ENCODE results near the gene TOM1L1. TPM values are rescaled to one million over a fixed set of nuclear protein-coding genes. Genes with fewer than 3 reads are reported as not detected.

Gene TOM1L1
- total and polyA plus RNA-seq, 2 donors from 2014 or later = 57.7 to 85.7 TPM

DNA sequence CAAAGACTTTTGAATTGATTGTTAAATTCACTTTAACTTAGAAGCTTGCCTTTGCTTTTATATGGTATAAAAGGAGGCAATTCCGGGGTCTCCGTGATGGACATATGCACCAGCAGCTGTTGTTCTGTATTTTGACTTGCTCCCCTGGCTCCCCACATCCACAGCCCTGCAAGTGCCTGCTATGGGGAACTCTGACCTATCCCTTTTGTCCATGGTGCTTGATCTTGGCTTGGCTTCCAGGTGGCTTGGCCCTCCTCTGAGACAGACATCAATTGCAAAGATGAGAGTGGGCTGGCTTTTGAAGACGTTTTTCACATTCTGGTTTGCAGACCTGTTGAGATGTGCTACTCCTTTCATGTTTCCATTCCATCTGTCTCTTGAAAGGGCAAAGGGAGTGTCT lies 26.9 kb downstream of the TOM1L1 start:
- H3K4me1 ChIP-seq (ENCODE audit: control insufficient read depth in 2 of 3, insufficient read depth in 2 of 3, low read depth in 1 of 3, low read length in 3 of 3) = no peaks in the 10 kb centered on the region
- no peak overlapping the region for H3K4me3 ChIP-seq (ENCODE audit: low read length in 3 of 3)
- TF ChIP-seq, protein P1, sequence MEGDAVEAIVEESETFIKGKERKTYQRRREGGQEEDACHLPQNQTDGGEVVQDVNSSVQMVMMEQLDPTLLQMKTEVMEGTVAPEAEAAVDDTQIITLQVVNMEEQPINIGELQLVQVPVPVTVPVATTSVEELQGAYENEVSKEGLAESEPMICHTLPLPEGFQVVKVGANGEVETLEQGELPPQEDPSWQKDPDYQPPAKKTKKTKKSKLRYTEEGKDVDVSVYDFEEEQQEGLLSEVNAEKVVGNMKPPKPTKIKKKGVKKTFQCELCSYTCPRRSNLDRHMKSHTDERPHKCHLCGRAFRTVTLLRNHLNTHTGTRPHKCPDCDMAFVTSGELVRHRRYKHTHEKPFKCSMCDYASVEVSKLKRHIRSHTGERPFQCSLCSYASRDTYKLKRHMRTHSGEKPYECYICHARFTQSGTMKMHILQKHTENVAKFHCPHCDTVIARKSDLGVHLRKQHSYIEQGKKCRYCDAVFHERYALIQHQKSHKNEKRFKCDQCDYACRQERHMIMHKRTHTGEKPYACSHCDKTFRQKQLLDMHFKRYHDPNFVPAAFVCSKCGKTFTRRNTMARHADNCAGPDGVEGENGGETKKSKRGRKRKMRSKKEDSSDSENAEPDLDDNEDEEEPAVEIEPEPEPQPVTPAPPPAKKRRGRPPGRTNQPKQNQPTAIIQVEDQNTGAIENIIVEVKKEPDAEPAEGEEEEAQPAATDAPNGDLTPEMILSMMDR (IDR thresholded peaks at IDR 0.05; ENCODE audit: borderline replicate concordance, extremely low read depth, insufficient read depth) = no peak
- intact Hi-C loops (cut with DNase I) = no loop called here
- no peaks in the 10 kb centered on the region for H3K9me3 ChIP-seq (ENCODE audit: control insufficient read depth in 2 of 3, insufficient read depth in 1 of 3, low read length in 3 of 3)
- peaks cover 3 to 31% (median 11%) of the 10 kb centered on the region in 3 donors for H3K36me3 ChIP-seq (ENCODE audit: control insufficient read depth in 2 of 3, insufficient read depth in 3 of 3, low read length in 3 of 3)
- no peak overlapping the region for H3K27ac ChIP-seq (ENCODE audit: low read depth in 2 of 2, low read length in 2 of 2)
- DNase-seq (no peak), FAIRE-seq (no peak)
- no peaks in the 10 kb centered on the region for H3K27me3 ChIP-seq (ENCODE audit: control insufficient read depth, insufficient read depth, low read length)
- no peak overlapping the region for H3K9ac ChIP-seq (ENCODE audit: low read length in 3 of 3)

DNA sequence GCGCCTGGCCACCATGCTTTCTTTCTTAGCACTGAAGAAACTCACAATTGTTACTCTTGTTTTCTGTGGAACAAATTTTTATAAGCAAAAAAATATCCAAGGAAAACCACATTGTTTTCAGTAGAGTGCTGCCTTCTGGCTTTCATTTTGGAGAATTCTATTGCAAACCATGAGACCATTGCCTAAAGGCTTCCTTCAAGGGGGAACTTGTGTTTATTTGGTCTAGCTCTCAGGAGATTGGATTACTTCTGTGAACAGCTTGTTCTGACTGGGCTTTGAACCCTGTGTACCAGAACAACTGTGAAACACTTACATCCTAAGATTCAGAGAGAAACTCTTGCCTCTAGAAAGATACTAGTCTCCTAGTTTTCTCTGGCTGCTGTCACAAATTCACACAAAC lies 32.1 kb downstream of the TOM1L1 start:
- H3K36me3 ChIP-seq (ENCODE audit: control insufficient read depth in 2 of 3, insufficient read depth in 3 of 3, low read length in 3 of 3) = peaks cover 3 to 37% (median 22%) of the 10 kb centered on the region in 3 donors
- TF ChIP-seq, protein P1 (IDR thresholded peaks at IDR 0.05; ENCODE audit: borderline replicate concordance, extremely low read depth, insufficient read depth) = no peak
- H3K4me1 ChIP-seq (ENCODE audit: control insufficient read depth in 2 of 3, insufficient read depth in 2 of 3, low read depth in 1 of 3, low read length in 3 of 3) = no peaks in the 10 kb centered on the region
- no peak overlapping the region for H3K4me3 ChIP-seq (ENCODE audit: low read length in 3 of 3)
- no peak overlapping the region for H3K9ac ChIP-seq (ENCODE audit: low read length in 3 of 3)
- no peaks in the 10 kb centered on the region for H3K27me3 ChIP-seq (ENCODE audit: control insufficient read depth, insufficient read depth, low read length)
- no peaks in the 10 kb centered on the region for H3K9me3 ChIP-seq (ENCODE audit: control insufficient read depth in 2 of 3, insufficient read depth in 1 of 3, low read length in 3 of 3)
- no peak overlapping the region for H3K27ac ChIP-seq (ENCODE audit: low read depth in 2 of 2, low read length in 2 of 2)
- FAIRE-seq (no peak), DNase-seq (no peak)
- intact Hi-C loops (cut with DNase I) = no loop called here

DNA sequence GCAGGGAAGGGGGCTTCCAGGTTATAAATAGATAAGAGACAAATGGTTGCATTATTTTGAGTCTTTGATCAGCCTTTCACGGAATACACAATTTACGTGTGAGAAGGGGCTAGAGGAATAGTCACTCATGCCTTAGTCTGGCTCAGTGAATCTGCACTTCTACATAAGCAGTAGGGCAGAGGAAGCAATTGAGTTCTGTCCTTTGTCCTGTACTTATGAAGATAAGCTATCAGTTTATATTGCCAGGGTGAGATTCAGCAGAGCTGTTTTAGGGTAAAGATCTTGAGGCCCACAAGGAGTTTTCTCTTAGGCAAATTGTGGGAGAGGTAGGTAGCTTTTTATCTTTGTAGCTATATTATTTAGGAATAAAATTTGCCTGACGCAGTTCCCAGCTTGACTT lies 33.3 kb downstream of the TOM1L1 start:
- Histone ChIP-seq H3K4me1 (ENCODE audit: control insufficient read depth in 2 of 3, insufficient read depth in 2 of 3, low read depth in 1 of 3, low read length in 3 of 3) (no peaks in the 10 kb centered on the region), H3K9ac (ENCODE audit: low read length in 3 of 3) (no peak overlapping the region), H3K4me3 (ENCODE audit: low read length in 3 of 3) (no peak overlapping the region), H3K27me3 (ENCODE audit: control insufficient read depth, insufficient read depth, low read length) (no peaks in the 10 kb centered on the region), H3K27ac (ENCODE audit: low read depth in 2 of 2, low read length in 2 of 2) (no peak overlapping the region), H3K9me3 (ENCODE audit: control insufficient read depth in 2 of 3, insufficient read depth in 1 of 3, low read length in 3 of 3) (no peaks in the 10 kb centered on the region), H3K36me3 (ENCODE audit: control insufficient read depth in 2 of 3, insufficient read depth in 3 of 3, low read length in 3 of 3) (peaks cover 3 to 35% (median 20%) of the 10 kb centered on the region in 3 donors)
- FAIRE-seq (no peak), DNase-seq (no peak)
- intact Hi-C loops (cut with DNase I) = no loop called here
- TF ChIP-seq, protein P1 (IDR thresholded peaks at IDR 0.05; ENCODE audit: borderline replicate concordance, extremely low read depth, insufficient read depth) = no peak

DNA sequence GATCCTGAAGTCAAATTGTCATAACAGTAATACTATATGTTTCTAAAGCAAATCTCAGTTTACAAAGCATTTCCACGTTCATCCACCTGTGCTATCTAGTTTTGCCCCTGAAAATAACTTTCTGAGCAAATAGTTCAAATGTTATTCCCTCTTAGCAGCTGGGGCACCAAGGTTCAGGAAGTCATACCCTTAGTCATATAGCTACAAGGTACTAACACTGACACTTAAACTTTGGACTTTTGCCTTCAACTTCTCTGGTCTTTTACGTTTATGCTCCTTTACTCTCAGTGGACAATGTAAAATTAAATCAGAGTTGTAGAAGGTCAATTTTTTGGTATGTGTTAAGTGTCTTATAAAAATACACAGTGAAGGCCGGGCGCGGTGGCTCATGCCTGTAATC lies 34.8 kb downstream of the TOM1L1 start:
- peaks cover 0 to 39% (median 17%) of the 10 kb centered on the region in 3 donors for H3K36me3 ChIP-seq (ENCODE audit: control insufficient read depth in 2 of 3, insufficient read depth in 3 of 3, low read length in 3 of 3)
- TF ChIP-seq, protein P1 (IDR thresholded peaks at IDR 0.05; ENCODE audit: borderline replicate concordance, extremely low read depth, insufficient read depth) = no peak
- no peaks in the 10 kb centered on the region for H3K27me3 ChIP-seq (ENCODE audit: control insufficient read depth, insufficient read depth, low read length)
- H3K4me3 ChIP-seq (ENCODE audit: low read length in 3 of 3) = no peak overlapping the region
- intact Hi-C loops (cut with DNase I) = no loop called here
- FAIRE-seq (no peak), DNase-seq (no peak)
- H3K9me3 ChIP-seq (ENCODE audit: control insufficient read depth in 2 of 3, insufficient read depth in 1 of 3, low read length in 3 of 3) = no peaks in the 10 kb centered on the region
- no peak overlapping the region for H3K9ac ChIP-seq (ENCODE audit: low read length in 3 of 3)
- no peaks in the 10 kb centered on the region for H3K4me1 ChIP-seq (ENCODE audit: control insufficient read depth in 2 of 3, insufficient read depth in 2 of 3, low read depth in 1 of 3, low read length in 3 of 3)
- no peak overlapping the region for H3K27ac ChIP-seq (ENCODE audit: low read depth in 2 of 2, low read length in 2 of 2)

All from kidney (tissue), 14 donors.